ENCODE data around the gene CEACAM7.

DNA sequence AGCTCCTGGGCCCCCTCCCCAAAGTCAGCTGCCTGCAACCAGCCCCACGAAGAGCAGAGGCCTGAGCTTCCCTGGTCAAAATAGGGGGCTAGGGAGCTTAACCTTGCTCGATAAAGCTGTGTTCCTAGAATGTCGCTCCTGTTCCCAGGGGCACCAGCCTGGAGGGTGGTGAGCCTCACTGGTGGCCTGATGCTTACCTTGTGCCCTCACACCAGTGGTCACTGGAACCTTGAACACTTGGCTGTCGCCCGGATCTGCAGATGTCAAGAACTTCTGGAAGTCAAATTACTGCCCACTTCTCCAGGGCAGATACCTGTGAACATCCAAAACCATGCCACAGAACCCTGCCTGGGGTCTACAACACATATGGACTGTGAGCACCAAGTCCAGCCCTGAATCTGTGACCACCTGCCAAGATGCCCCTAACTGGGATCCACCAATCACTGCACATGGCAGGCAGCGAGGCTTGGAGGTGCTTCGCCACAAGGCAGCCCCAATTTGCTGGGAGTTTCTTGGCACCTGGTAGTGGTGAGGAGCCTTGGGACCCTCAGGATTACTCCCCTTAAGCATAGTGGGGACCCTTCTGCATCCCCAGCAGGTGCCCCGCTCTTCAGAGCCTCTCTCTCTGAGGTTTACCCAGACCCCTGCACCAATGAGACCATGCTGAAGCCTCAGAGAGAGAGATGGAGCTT lies 15.7 kb upstream of the CEACAM7 start:
- TF ChIP-seq POLR2A (IDR thresholded peaks at IDR 0.05): no peak
- TF ChIP-seq, protein P1, sequence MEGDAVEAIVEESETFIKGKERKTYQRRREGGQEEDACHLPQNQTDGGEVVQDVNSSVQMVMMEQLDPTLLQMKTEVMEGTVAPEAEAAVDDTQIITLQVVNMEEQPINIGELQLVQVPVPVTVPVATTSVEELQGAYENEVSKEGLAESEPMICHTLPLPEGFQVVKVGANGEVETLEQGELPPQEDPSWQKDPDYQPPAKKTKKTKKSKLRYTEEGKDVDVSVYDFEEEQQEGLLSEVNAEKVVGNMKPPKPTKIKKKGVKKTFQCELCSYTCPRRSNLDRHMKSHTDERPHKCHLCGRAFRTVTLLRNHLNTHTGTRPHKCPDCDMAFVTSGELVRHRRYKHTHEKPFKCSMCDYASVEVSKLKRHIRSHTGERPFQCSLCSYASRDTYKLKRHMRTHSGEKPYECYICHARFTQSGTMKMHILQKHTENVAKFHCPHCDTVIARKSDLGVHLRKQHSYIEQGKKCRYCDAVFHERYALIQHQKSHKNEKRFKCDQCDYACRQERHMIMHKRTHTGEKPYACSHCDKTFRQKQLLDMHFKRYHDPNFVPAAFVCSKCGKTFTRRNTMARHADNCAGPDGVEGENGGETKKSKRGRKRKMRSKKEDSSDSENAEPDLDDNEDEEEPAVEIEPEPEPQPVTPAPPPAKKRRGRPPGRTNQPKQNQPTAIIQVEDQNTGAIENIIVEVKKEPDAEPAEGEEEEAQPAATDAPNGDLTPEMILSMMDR (IDR thresholded peaks at IDR 0.05): no peak
